WTC11 (cell line): Measurements from ENCODE around the gene ST6GALNAC6. TPM values are rescaled to one million over a fixed set of nuclear protein-coding genes. Genes with fewer than 3 reads are reported as not detected.

Experiments
- ATAC-seq: fragments of 200-7000 bp; cut with Tn5 transposase; 2 replicates; pipeline ENCODE4 v1.10.0; 2021; ENCODE audit warnings: mild to moderate bottlenecking, moderate library complexity
- CTCF ChIA-PET: fragments of 300-600 bp; sonication (Branson Sonifier 250); formaldehyde crosslinking; loops from one replicate; lab custom pipeline; 2021; ENCODE audit warnings: antibody characterized with exemption; lab: Charles Lee
- POLR2A ChIA-PET: fragments of 350-600 bp; sonication (Branson Sonifier 250); formaldehyde crosslinking; loops from one replicate; lab custom pipeline; 2021; ENCODE audit warnings: antibody characterized with exemption; lab: Charles Lee
- DNase-seq: peaks from one replicate; pipeline ENCODE4 v3.0.0; 2021; ENCODE audit warnings: low spot score
- H3K27ac Mint-ChIP-seq: 2 replicates; pipeline ENCODE4 v1.8.0; 2021; ENCODE audit warnings: mixed read lengths
- H3K27me3 Mint-ChIP-seq: 2 replicates; pipeline ENCODE4 v1.8.0; 2021; ENCODE audit warnings: low read depth, mild to moderate bottlenecking, moderate library complexity, mixed read lengths
- H3K36me3 Mint-ChIP-seq: 2 replicates; pipeline ENCODE4 v1.8.0; 2021; ENCODE audit warnings: mixed read lengths
- H3K4me1 Mint-ChIP-seq: 2 replicates; pipeline ENCODE4 v1.8.0; 2022; ENCODE audit warnings: mixed read lengths
- H3K4me3 Mint-ChIP-seq: 2 replicates; pipeline ENCODE4 v1.8.0; 2021; ENCODE audit warnings: mild to moderate bottlenecking, moderate library complexity, mixed read lengths
- H3K9me3 Mint-ChIP-seq: 2 replicates; pipeline ENCODE4 v1.8.0; 2021; ENCODE audit warnings: mixed read lengths
- ARID4B ChIP-seq: sonication (generic); formaldehyde crosslinking; IDR thresholded peaks from 2 replicates; pipeline ENCODE4 v1.8.0; 2023; ENCODE audit warnings: missing genetic modification reagents, mild to moderate bottlenecking, borderline replicate concordance
- CBFB ChIP-seq: sonication (generic); formaldehyde crosslinking; IDR thresholded peaks from 2 replicates; pipeline ENCODE4 v1.8.1; 2022; ENCODE audit warnings: mild to moderate bottlenecking, low read depth, missing genetic modification reagents
- CTCF ChIP-seq: fragments of 200-600 bp; IDR thresholded peaks from 2 replicates; pipeline ENCODE4 v1.8.0; 2022; ENCODE audit warnings: antibody characterized with exemption
- E2F5 ChIP-seq: sonication (generic); formaldehyde crosslinking; IDR thresholded peaks from 2 replicates; pipeline ENCODE4 v1.8.1; 2022; ENCODE audit warnings: mild to moderate bottlenecking, moderate library complexity, missing genetic modification reagents
- FOXK1 ChIP-seq: sonication (generic); formaldehyde crosslinking; IDR thresholded peaks from 2 replicates; pipeline ENCODE4 v1.8.0; 2022; ENCODE audit warnings: mild to moderate bottlenecking, moderate library complexity, missing genetic modification reagents
- NFATC4 ChIP-seq: fragments of 250-450 bp; sonication (Bioruptor Pico); IDR thresholded peaks from 2 replicates; pipeline ENCODE4 v1.9.0; 2021; ENCODE audit warnings: mild to moderate bottlenecking
- TEAD4 ChIP-seq: sonication (generic); formaldehyde crosslinking; IDR thresholded peaks from 2 replicates; pipeline ENCODE4 v1.8.0; 2022; ENCODE audit warnings: mild to moderate bottlenecking, missing genetic modification reagents
- ZBTB21 ChIP-seq: sonication (generic); formaldehyde crosslinking; IDR thresholded peaks from 2 replicates; pipeline ENCODE4 v1.8.1; 2023; ENCODE audit warnings: mild to moderate bottlenecking, missing genetic modification reagents, borderline replicate concordance
- ZNF423 ChIP-seq: fragments of 250-450 bp; sonication (Bioruptor Pico); IDR thresholded peaks from 2 replicates; pipeline ENCODE4 v2.1.2; 2022; ENCODE audit warnings: mild to moderate bottlenecking, moderate library complexity
- ZNF425 ChIP-seq: fragments of 250-450 bp; sonication (Bioruptor Pico); conservative IDR thresholded peaks from 2 replicates; pipeline ENCODE4 v1.9.0; 2021; ENCODE audit warnings: mild to moderate bottlenecking
- ZNF532 ChIP-seq: fragments of 250-450 bp; sonication (Bioruptor Pico); IDR thresholded peaks from 2 replicates; pipeline ENCODE4 v1.9.0; 2021; ENCODE audit warnings: mild to moderate bottlenecking, borderline replicate concordance
- total RNA-seq: library from RNA; stranded (reverse); gene quantifications from 3 replicates; pipeline ENCODE4 v1.2.3, GENCODE V29; 2021
- TF ChIP-seq, protein P1 (sequence below): sonication (generic); formaldehyde crosslinking; IDR thresholded peaks from 2 replicates; pipeline ENCODE4 v1.8.1; 2022; ENCODE audit warnings: mild to moderate bottlenecking, missing genetic modification reagents, moderate library complexity, borderline replicate concordance
- TF ChIP-seq, protein P2 (sequence below): sonication (generic); formaldehyde crosslinking; IDR thresholded peaks from 2 replicates; pipeline ENCODE4 v1.8.0; 2022; ENCODE audit warnings: mild to moderate bottlenecking, missing genetic modification reagents
- TF ChIP-seq, protein P3 (sequence below): sonication (generic); formaldehyde crosslinking; IDR thresholded peaks from 2 replicates; pipeline ENCODE4 v1.8.1; 2022; ENCODE audit warnings: missing genetic modification reagents, borderline replicate concordance

Gene ST6GALNAC6
- total RNA-seq, 1 experiment from 2014 or later: 47.5 TPM

- TF ChIP-seq ARID4B (CRISPR knock-in tag) (no peak), FOXK1 (CRISPR knock-in tag) (no peak), E2F5 (no peak), ZNF423 (no peak)
- TF ChIP-seq, protein P1, sequence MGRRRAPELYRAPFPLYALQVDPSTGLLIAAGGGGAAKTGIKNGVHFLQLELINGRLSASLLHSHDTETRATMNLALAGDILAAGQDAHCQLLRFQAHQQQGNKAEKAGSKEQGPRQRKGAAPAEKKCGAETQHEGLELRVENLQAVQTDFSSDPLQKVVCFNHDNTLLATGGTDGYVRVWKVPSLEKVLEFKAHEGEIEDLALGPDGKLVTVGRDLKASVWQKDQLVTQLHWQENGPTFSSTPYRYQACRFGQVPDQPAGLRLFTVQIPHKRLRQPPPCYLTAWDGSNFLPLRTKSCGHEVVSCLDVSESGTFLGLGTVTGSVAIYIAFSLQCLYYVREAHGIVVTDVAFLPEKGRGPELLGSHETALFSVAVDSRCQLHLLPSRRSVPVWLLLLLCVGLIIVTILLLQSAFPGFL (CRISPR knock-in tag): no peak
These were observed 26.8 kb upstream of the ST6GALNAC6 start (continued) for GRCh38 chr9:127925959-127926905.

- POLR2A ChIA-PET: no interaction called here
- Mint-ChIP-seq H3K27ac (no peak overlapping the region), H3K36me3 (no peaks in the 10 kb centered on the region; the same call in 1 of the 2 replicates), H3K4me1 (peaks cover 14% of the 10 kb centered on the region), H3K4me3 (no peak overlapping the region), H3K27me3 (peaks cover 35% of the 10 kb centered on the region), H3K9me3 (no peaks in the 10 kb centered on the region)
- DNase-seq: no peak
- no peak for ATAC-seq
- CTCF ChIA-PET: interaction anchor here (1.0 to 2.1 kb wide), 4 partner anchors 18 to 190 kb away, joined by 3 to 8 read pairs (median 4); partner anchors contain the start of gene TOR2A
- TF ChIP-seq ZNF425 (CRISPR knock-in tag) (no peak), CTCF (no peak), TEAD4 (CRISPR knock-in tag) (no peak), ZNF423 (no peak), ZBTB21 (CRISPR knock-in tag) (no peak), NFATC4 (CRISPR knock-in tag) (no peak), CBFB (no peak), ZNF532 (CRISPR knock-in tag) (no peak)
- TF ChIP-seq, protein P2, sequence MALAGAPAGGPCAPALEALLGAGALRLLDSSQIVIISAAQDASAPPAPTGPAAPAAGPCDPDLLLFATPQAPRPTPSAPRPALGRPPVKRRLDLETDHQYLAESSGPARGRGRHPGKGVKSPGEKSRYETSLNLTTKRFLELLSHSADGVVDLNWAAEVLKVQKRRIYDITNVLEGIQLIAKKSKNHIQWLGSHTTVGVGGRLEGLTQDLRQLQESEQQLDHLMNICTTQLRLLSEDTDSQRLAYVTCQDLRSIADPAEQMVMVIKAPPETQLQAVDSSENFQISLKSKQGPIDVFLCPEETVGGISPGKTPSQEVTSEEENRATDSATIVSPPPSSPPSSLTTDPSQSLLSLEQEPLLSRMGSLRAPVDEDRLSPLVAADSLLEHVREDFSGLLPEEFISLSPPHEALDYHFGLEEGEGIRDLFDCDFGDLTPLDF (CRISPR knock-in tag): no peak
- TF ChIP-seq, protein P3, sequence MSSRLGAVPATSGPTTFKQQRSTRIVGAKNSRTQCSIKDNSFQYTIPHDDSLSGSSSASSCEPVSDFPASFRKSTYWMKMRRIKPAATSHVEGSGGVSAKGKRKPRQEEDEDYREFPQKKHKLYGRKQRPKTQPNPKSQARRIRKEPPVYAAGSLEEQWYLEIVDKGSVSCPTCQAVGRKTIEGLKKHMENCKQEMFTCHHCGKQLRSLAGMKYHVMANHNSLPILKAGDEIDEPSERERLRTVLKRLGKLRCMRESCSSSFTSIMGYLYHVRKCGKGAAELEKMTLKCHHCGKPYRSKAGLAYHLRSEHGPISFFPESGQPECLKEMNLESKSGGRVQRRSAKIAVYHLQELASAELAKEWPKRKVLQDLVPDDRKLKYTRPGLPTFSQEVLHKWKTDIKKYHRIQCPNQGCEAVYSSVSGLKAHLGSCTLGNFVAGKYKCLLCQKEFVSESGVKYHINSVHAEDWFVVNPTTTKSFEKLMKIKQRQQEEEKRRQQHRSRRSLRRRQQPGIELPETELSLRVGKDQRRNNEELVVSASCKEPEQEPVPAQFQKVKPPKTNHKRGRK (CRISPR knock-in tag): no peak
These were observed 25.5 kb upstream of the ST6GALNAC6 start for GRCh38 chr9:127924736-127925444.
